SU-DHL-6 (cell line): ENCODE measurements around the gene VTCN1.

Experiments
- H2AFZ ChIP-seq: fragments of 200-600 bp; sonication (generic); 2 replicates; pipeline ENCODE4 v1.6.1; 2014; ENCODE audit warnings: low read depth, mild to moderate bottlenecking, moderate library complexity, mixed read lengths, antibody characterized with exemption, low read length; ENCODE audit not compliant: severe bottlenecking
- H3F3A ChIP-seq: fragments of 200-600 bp; shearing (Covaris generic); 2 replicates; pipeline ENCODE4 v1.6.0; 2016; ENCODE audit warnings: antibody characterized with exemption, mild to moderate bottlenecking; ENCODE audit not compliant: insufficient read depth
- H3K27ac ChIP-seq: fragments of 200-600 bp; sonication (generic); 2 replicates; pipeline ENCODE4 v1.5.1; 2016; ENCODE audit warnings: low read depth, mild to moderate bottlenecking, low read length, moderate library complexity, mixed read lengths
- H3K27me3 ChIP-seq: fragments of 200-600 bp; sonication (generic), shearing (Covaris generic); 2 replicates; pipeline ENCODE4 v1.6.0; 2014; ENCODE audit warnings: mild to moderate bottlenecking, low read length
- H3K36me3 ChIP-seq: fragments of 200-600 bp; sonication (generic); 2 replicates; pipeline ENCODE4 v1.6.1; 2014; ENCODE audit warnings: mild to moderate bottlenecking, low read length, mixed read lengths
- H3K4me2 ChIP-seq: fragments of 300-600, 200-600 bp; shearing (Covaris generic), sonication (generic); 2 replicates; pipeline ENCODE4 v1.6.0; 2014; ENCODE audit warnings: low read length, low read depth, mild to moderate bottlenecking; ENCODE audit not compliant: poor library complexity, severe bottlenecking
- H3K4me3 ChIP-seq: fragments of 200-600 bp; sonication (generic); 2 replicates; pipeline ENCODE4 v1.5.1; 2014; ENCODE audit warnings: antibody characterized with exemption, low read length, mild to moderate bottlenecking, mixed read lengths; ENCODE audit not compliant: insufficient read depth, poor library complexity, severe bottlenecking
- H3K79me2 ChIP-seq: fragments of 200-600 bp; sonication (generic); 2 replicates; pipeline ENCODE4 v1.6.1; 2014; ENCODE audit warnings: mild to moderate bottlenecking, low read length, moderate library complexity; ENCODE audit not compliant: insufficient read depth
- H3K9ac ChIP-seq: fragments of 200-600 bp; sonication (generic); 2 replicates; pipeline ENCODE4 v1.7.0; 2014; ENCODE audit warnings: mild to moderate bottlenecking, low read length
- H3K9me2 ChIP-seq: fragments of 200-600 bp; sonication (generic); replicated peaks from 2 replicates; pipeline ENCODE4 v1.6.1; 2014; ENCODE audit warnings: low read length; ENCODE audit not compliant: insufficient read depth
- H3K9me3 ChIP-seq: fragments of 200-600 bp; sonication (generic); 2 replicates; pipeline ENCODE4 v1.6.1; 2014; ENCODE audit warnings: low read length, mixed read lengths; ENCODE audit not compliant: insufficient read depth
- H4K20me1 ChIP-seq: fragments of 200-600 bp; sonication (generic); 2 replicates; pipeline ENCODE4 v1.6.1; 2014; ENCODE audit warnings: low read depth, mild to moderate bottlenecking, antibody characterized with exemption, low read length, moderate library complexity, mixed read lengths
- CTCF ChIP-seq: fragments of 200-600 bp; sonication (generic); IDR thresholded peaks from one replicate; pipeline ENCODE4 v1.5.1; 2017; ENCODE audit warnings: antibody characterized with exemption, mild to moderate bottlenecking, low read length, moderate library complexity; ENCODE audit not compliant: insufficient read depth, poor library complexity, severe bottlenecking
- EZH2phosphoT487 ChIP-seq: fragments of 200-600 bp; sonication (generic), shearing (Covaris generic); conservative IDR thresholded peaks from 2 replicates; pipeline ENCODE4 v1.6.1; 2018; ENCODE audit warnings: mild to moderate bottlenecking, antibody characterized with exemption, low read length, moderate library complexity, mixed read lengths

The VTCN1 gene

GRCh38 chr1:117110774-117111173 is 100.0 kb downstream of the VTCN1 start:
- Histone ChIP-seq H3K9me2 (no peaks in the 10 kb centered on the region), H3K9ac (no peak overlapping the region), H3K27me3 (no peaks in the 10 kb centered on the region), H3K79me2 (no peaks in the 10 kb centered on the region), H3K4me2 (no peak overlapping the region), H3K36me3 (no peaks in the 10 kb centered on the region), H3K9me3 (no peaks in the 10 kb centered on the region), H4K20me1 (no peaks in the 10 kb centered on the region), H3K4me3 (no peak overlapping the region), H2AFZ (no peak overlapping the region), H3K27ac (no peak overlapping the region), H3F3A (no peaks in the 10 kb centered on the region)
- no peak for TF ChIP-seq CTCF
- TF ChIP-seq EZH2phosphoT487: no peak

- no peak overlapping the region for H3K4me3 ChIP-seq
- H3K79me2 ChIP-seq: no peaks in the 10 kb centered on the region
- H3F3A ChIP-seq: no peaks in the 10 kb centered on the region
- H3K27me3 ChIP-seq: no peaks in the 10 kb centered on the region
- no peaks in the 10 kb centered on the region for H3K9me2 ChIP-seq
- peaks cover 8% of the 10 kb centered on the region for H3K36me3 ChIP-seq
- no peaks in the 10 kb centered on the region for H4K20me1 ChIP-seq
- no peaks in the 10 kb centered on the region for H3K9me3 ChIP-seq
- no peak overlapping the region for H3K9ac ChIP-seq
- TF ChIP-seq CTCF (no peak), EZH2phosphoT487 (no peak)
- no peak overlapping the region for H3K4me2 ChIP-seq
- H2AFZ ChIP-seq: no peak overlapping the region
- no peak overlapping the region for H3K27ac ChIP-seq
Observed at GRCh38 chr1:117107364-117107763, 103.4 kb downstream of the VTCN1 start.

GRCh38 chr1:117106478-117106877 is 104.2 kb downstream of the VTCN1 start:
- no peak overlapping the region for H3K27ac ChIP-seq
- no peak overlapping the region for H3K4me2 ChIP-seq

More at GRCh38 chr1:117106478-117106877, 104.2 kb downstream of the VTCN1 start:
- Histone ChIP-seq H3F3A (no peaks in the 10 kb centered on the region), H3K4me3 (no peak overlapping the region), H3K36me3 (peaks cover 15% of the 10 kb centered on the region), H3K9me2 (no peaks in the 10 kb centered on the region), H3K27me3 (no peaks in the 10 kb centered on the region), H2AFZ (no peak overlapping the region), H4K20me1 (no peaks in the 10 kb centered on the region), H3K9me3 (no peaks in the 10 kb centered on the region), H3K9ac (no peak overlapping the region), H3K79me2 (no peaks in the 10 kb centered on the region)
- TF ChIP-seq EZH2phosphoT487 (no peak), CTCF (no peak)
